Thyroid gland (tissue), 4 donors: ENCODE results near the gene KLLN.
A peak's percentile ranks its signal among the peaks of the same experiment; 100 is the strongest.

Experiments used
- POLR2A ChIP-seq, 2 donors: fragments of 450-650 bp; IDR thresholded peaks; one replicate each; pipeline ENCODE4 v1.6.1; 2017; ENCODE audit warnings: antibody characterized with exemption in 2 of 2, mild to moderate bottlenecking in 2 of 2, moderate library complexity in 1 of 2
- TF ChIP-seq, protein P1 (sequence below), 6 experiments: fragments of 200-600 bp in 3 of 6; fragments of 450-650 bp in 3 of 6; sonication (generic) in 3 of 6; IDR thresholded peaks; one replicate each; pipeline ENCODE4 v1.5.1; 2016 to 2019; ENCODE audit warnings: antibody characterized with exemption in 6 of 6, mild to moderate bottlenecking in 2 of 6, inconsistent platforms in 1 of 6, moderate library complexity in 1 of 6

DNA sequence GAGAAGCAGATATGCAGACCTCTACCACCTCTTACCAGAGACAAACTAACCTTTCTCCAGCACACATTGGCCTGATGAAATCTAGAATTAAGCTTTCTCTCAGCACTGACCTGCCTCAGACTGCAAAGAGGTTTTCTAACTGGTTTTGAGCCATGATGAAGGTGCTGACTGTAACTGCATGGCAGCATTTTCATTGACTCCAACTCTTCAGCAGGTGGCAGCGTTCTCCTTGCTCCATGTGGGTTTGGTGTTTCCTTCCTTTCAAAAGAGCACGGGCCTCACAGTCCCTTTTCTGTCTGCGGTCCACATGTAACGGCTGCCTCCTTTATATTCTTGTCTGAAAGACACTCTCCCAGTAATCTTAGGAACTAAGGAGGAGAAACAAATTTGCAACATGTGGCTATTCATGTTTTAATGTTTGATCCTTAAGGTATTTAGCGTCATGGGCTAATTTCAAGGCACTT lies 12.6 kb downstream of the KLLN start:
- TF ChIP-seq, protein P1, sequence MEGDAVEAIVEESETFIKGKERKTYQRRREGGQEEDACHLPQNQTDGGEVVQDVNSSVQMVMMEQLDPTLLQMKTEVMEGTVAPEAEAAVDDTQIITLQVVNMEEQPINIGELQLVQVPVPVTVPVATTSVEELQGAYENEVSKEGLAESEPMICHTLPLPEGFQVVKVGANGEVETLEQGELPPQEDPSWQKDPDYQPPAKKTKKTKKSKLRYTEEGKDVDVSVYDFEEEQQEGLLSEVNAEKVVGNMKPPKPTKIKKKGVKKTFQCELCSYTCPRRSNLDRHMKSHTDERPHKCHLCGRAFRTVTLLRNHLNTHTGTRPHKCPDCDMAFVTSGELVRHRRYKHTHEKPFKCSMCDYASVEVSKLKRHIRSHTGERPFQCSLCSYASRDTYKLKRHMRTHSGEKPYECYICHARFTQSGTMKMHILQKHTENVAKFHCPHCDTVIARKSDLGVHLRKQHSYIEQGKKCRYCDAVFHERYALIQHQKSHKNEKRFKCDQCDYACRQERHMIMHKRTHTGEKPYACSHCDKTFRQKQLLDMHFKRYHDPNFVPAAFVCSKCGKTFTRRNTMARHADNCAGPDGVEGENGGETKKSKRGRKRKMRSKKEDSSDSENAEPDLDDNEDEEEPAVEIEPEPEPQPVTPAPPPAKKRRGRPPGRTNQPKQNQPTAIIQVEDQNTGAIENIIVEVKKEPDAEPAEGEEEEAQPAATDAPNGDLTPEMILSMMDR (IDR thresholded peaks at IDR 0.05) = peak in 5 of 6 experiments; percentile 35 to 80 (median 75)
- TF ChIP-seq POLR2A (IDR thresholded peaks at IDR 0.05) = no peak
